Fibroblast of skin of right biceps (primary cell): ENCODE results near the gene MYNN.

Experiments
- DNase-seq: peaks from one replicate; pipeline ENCODE4 v3.0.0-alpha.2; 2013

The MYNN gene

DNA sequence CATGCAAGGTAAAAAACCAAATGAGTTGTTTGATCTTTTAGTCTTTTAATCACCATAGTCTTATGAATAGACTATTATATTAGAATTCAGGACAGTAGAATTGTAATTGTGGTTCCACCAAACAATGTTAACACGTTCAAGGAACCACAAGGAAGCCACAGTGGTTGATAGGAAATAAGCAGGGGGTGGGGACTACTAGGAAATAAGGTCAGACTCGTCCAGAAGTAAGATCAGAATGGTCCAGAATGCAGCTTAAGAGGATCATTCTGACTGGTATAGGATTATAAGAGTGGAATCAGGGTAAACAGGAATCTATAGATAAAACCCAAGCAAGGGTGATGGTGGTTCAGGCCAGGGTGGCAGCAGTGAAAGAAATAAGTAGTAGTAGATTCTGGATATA, 7.5 kb downstream of the MYNN start:
- DNase-seq: no peak

DNA sequence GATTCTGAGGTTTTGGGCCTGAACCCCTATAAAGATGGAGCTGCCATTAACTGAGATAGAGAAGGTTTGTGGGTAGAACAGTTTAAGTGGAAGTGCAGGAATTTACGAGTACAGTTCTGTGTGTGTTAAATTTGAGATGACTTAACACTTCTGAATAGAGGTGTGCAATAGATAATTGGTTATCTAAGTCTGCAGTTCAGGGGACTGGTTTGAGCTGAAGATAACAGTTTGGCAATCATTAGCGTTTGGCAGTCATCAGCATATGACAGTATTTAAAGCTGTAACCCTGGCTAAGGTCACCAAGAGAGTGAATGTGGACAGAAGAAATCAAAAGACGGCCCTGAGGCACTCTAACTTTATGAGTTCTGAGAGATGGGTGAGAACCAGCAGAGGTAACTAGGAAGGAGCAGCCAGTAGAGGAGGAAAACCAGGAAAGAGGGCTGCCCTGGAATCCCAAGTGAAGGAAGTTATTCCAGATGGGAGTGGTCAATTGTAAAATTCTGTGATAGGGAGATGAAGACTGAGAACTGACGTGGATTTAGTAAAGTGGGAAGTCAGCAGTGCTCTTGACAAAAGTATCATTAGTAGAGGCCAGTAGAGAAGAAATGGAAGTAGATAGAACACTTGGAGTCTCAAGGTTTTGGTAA, 8.1 kb downstream of the MYNN start:
- no peak for DNase-seq

DNA sequence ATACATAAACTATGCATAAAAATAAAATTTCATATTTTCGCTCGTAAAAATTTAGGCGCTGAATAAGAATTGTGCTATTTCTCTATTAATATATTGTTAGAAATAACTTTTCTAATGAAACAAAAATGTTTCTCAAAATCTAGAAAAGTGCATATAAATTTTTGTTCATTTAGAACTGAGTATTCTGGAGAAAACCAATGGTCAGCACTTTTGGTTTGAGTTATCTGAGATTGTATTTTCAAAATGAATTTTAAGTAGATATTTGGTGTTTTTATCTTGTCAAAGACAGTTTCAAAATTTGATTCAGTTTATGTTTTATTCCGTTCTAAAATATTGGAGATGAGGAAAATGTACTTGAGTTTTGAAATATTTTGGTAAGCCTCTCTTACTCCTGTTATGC, 13.9 kb downstream of the MYNN start:
- DNase-seq: no peak

DNA sequence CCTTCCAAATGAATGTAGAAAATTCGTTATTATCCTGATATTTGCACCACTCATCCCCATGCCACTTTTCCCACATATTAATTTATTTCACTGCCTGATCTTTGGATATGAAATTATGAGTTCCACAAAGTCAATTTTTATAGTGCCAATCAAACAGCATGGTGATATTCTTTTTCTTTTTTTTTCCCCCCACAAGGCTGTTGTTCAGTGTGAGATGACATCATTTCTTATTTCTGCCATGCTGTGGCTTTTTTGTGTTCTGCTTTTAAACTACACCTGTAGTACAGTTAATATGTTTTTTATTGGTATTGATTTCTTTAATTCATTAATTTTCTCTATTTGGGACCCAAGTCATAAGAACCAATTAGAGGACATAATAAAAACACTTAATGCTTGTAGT, 14.6 kb downstream of the MYNN start:
- DNase-seq: no peak

DNA sequence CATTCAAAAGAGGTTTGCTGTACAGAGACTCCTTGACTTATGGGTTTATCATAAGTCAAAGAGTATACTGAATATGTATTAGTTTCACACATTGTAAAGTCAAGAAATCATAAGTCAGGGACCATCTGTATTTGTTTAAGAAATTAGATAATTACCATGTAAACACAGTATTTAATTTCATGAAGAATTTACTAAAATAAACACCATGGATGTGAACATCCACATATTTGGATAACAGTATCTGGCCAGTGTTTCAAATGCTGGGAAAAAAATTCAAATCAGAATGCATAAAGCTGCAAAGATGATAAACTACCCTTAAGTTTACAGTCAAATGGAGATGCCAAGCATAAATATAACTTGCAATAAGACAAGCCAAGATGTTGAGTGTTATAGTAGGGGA, 17.0 kb downstream of the MYNN start:
- no peak for DNase-seq

DNA sequence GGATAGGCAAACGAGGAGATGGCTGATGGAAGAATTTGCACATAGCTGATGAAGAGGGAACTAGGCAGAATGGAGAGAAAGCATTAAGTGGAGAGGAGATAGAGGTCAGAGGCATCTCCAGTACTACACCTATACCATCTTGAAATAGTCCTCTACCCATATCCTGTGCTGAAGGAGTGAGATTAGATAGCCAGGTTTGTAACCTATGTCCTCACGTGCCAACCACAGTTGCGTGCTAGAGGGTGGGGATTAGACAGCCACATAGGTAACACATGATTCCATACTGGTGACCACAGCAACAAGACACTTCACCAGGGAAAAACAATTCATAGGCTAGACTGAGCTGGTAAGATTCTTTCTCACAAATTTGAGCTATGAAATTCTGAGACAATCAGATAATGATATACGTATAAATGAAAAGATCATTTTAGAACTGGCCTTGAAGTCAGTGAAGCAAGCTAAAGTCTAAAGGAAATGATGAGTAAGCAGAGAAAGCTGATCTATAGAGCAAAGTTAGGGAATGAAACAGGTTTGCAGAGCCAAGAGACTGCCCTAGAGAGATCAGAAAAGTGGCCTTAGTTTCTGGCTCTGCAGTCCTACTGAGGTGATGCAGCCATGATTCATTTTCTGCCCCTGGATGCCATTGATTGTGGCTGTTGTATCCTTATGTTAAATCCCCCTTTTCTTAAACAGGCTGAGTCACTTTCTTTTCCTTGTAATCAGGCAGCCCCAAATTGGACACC, 17.7 kb downstream of the MYNN start:
- peak; percentile 31 for DNase-seq

DNA sequence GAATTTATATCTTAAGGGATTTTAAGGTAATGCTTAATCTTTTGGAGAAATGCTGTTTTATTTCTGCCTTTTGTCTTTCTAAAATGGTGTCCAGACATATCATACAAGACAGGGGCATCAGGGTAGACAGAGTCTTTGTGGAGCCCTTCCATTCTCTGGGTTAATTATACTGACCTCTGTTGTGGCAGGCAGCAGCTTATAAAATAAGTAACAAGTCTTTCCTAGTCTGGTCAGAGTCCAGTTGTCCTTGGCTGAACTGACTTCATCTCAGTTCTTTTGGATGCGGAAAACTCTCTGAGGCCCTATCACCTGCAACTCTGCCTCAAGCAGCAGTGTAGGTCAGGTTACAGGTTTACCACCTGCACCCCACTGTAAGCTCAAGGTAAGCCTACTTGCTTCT, 19.2 kb downstream of the MYNN start:
- no peak for DNase-seq

DNA sequence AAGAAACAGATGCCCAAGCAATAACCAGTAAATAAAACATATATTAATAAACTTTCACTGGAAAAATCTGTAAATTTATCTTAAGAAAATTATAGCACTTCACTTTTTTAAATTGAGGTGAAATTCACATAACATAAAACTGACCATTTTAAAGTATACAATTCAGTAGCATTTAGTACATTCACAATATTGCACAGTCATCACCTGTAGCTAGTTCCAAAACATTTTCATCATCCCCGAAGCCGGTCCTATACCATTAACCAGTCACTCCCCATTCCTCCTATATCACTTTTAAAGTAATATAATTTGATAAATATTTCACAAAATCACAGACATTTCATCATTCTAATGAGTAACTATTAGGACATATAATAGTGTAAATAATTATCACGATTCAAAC, 31.5 kb downstream of the MYNN start:
- no peak for DNase-seq

DNA sequence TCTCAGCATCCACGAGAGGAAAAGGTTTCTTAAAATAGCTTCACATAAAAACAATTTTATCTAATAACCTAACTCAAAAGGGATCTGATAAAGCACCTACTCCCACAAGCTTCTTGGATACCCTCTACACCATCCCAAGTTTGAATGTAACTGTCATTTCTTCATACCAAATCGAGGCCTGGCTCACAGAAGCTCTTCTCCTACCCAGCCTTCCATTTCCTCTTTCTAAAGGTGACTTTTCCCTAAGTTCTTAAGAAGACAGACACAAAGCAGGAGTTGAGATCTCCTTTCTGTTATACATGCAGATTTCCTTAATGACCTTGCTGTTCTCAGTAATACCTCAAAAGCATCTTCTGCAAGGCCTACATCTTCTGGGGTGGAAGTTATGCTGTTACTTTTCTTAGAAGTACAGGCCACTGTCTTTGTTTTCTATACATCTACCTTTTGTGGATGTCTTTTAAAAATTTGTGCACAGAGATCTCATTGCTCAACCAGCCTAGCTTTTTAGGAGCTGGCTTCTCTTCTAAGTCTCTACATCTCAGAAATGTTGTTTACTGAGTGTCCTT, 36.1 kb downstream of the MYNN start:
- DNase-seq: no peak

DNA sequence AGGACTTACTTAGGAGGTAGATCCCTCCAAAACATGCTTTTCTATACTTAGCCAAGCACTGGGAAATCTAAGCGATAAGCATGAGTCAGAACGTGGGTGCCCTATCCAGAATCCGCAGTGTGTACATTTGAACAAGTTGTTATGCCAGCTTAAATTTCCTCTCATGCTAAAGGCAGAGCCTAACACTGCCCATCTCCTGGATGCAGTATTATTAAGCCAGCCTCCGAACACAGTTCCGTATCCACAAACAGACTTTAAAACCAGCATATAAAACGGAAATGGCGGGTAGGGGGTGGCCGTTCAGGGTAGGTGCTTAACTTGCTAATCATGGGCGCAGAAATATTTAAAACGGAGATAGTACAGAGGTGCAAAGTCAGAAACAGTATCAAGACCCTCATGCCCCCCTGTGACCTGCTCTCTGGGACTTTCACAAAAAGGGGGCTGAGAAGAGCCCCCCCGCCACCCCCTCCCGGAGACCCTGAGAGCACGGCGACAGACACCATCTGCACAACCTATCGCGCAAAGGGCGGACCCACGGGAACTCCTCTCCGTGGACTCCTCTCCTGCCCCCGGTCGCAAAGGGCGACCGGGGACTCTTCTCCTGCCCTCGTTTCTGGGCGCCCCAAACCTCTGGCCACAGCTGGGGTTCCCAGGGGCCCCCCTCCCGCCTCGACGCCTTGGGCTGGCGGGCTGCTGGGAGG, 38.6 kb downstream of the MYNN start:
- peak; percentile 76 for DNase-seq

DNA sequence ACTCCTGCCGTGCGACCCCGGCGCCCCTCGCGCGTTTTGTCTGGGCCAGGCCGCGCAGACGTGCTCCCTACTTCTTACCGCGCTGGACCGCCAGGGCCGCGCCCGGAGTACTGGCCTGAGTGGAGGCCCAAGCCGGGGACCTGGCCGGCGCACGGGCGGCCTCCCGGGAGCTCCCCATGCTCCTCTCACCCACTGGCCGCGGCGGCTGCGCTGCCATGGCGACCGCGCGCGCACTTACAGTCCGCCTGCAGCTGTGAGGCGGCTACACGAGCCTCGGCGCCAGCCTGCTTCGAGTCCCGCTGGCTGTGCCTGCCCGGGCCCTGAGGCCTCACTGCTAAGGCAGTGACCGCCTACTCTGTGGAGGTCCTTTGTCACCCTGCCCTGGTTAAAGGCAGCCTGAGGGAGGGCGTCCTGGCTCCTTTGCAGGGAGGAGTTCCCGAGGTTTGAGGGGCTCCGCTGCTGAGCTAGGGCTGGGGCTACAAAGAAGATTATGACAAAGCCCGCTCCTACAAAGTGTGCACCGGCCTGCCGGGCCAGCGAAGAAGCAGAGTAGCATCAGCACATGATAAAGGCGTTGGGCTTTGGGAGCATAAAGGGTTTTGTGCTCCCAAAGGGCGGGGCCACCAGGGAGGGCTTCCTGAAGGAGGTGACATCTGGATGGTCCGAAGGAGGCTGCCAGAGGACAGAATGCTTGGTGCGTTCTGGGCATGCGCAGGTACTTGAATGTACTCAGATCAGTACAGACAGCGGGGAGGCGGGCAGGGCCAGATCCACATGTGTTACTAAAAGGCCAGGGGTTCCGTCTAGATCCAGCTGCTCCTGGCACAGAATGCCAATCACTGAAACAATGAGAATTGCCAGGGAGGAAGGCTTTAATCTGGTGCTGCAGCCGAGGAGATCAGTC, 39.4 kb downstream of the MYNN start, which contains the start of the genes LRRC34 and LRRIQ4:
Gene LRRC34, minus strand, starts transcription at position 573 of the 904 bp plus-strand sequence. Its CDS starts 356 bp downstream, at position 217.
Gene LRRIQ4, plus strand, starts transcription at position 539 of the 904 bp plus-strand sequence. CDS start 9,052 bp downstream, outside the sequence.
- peak; percentile 78 for DNase-seq

DNA sequence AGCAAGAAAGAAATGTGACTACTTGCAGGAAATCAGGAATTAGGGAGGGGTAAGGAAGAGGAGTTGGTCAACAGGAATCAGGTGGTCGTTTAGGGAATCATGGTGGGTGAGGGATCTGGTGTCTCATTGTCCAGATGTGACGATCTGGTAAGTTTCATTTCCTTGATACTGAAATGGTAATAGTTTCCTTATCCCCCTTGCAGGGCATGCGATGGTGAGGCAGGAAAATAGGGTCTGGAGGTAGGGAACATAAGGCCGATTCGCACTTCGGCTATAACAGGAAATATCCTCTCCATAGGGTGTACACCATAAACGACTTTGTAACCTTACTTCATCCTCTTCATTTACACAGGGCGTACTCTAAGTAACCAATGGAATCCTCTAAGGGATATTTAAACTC, 40.1 kb downstream of the MYNN start:
- no peak for DNase-seq

DNA sequence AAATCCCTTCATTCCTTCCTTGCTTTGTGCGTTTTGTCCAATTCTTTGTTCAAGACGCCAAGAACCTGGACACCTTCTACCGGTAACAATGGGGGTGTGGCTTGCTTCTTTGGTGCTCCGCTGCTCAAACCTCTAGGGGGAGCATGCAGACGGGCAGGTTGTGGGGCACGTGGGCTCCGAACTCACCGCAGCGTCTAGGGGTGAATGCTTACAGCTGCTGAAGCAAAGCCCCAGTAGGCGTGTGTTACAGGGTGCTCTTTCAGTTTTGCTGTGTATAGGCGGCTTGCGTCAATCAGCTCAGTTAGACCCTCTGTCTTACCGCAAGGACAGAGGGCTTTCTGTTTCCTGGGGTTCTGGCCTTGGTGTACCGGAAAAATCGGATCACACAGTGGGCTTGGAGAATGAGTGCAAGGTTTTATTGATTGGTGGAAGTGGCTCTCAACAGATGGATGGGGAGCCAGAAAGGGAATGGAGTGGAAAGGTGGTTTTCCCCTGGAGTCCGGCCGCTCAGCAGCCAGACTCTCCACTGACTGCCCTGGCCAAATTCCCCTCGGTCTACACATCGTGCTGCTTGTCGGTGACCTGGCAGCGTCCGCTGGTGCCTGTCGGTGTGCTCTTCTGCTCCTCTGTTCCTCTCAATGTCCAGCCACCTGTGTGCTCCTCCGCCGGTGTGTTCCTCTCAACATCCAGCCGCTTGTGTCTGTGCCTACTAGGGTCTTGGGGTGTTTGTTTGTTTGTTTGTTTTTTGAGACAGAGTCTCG, 40.7 kb downstream of the MYNN start:
- DNase-seq: peak; percentile 16

DNA sequence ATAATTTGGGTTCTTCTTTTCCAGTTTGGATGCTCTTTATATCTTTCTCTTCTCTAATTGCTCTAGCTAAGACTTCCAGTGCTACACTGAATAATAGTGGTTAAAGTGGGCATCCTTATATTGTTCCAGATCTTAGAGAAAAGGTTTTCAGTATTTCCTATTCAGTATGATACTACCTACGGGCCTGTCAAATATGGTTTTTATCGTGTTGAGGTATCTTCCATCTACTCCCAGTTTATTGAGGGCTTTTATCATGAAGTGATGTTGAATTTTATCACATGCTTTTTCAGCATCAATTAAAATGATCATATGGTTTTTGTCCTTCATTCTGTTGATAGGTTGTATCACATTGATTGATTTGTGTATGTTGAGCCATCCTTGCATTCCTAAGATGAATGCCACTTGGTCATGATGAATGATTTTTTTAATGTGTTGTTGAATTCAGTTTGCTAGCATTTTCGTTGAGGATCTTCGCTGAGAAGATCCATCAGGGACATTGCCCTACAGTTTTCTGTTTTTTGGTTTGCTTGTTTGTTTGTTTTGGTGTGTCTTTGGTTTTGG, 42.5 kb downstream of the MYNN start:
- DNase-seq: no peak

DNA sequence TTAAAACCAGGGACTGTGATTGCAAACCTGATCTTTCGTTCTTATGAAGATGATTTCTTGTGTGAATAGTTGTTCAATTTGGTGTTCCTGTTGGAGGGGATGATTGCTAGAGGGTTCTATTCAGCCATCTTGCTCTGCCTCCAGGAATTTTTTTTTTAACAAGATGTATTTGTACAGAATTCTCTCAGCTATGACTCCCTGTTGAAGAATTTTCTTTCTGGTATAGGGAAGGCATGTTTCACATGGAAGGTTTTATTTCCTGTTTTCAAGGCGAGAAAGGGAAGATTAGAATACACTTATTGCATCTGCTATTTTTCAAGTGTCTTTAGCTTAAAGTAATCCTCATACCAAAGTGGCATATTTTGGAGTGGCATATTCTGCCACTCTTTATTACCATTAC, 45.1 kb downstream of the MYNN start:
- peak; percentile 54 for DNase-seq

DNA sequence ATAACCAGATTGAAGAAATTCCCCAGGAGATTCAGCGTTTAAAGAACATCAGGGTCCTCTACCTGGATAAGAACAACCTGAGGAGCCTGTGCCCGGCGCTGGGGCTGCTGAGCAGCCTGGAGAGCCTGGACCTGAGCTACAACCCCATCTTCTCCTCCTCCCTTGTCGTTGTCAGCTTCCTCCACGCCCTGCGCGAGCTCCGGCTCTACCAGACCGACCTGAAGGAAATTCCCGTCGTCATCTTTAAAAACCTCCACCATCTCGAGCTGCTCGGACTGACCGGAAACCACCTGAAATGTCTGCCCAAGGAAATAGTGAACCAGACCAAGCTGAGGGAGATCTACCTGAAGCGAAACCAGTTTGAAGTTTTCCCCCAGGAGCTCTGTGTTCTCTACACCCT, 48.9 kb downstream of the MYNN start:
- no peak for DNase-seq

DNA sequence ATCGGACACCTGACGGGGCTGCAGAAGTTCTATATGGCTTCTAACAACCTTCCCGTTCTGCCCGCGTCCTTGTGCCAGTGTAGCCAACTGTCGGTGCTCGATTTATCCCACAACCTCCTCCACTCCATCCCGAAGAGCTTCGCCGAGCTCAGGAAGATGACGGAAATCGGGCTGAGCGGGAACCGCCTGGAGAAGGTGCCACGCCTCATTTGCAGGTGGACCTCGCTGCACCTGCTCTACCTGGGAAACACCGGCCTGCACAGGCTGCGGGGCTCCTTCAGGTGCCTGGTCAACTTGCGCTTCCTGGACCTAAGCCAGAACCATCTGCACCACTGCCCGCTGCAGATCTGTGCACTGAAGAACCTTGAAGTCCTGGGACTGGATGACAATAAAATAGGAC, 49.3 kb downstream of the MYNN start:
- DNase-seq: no peak

DNA sequence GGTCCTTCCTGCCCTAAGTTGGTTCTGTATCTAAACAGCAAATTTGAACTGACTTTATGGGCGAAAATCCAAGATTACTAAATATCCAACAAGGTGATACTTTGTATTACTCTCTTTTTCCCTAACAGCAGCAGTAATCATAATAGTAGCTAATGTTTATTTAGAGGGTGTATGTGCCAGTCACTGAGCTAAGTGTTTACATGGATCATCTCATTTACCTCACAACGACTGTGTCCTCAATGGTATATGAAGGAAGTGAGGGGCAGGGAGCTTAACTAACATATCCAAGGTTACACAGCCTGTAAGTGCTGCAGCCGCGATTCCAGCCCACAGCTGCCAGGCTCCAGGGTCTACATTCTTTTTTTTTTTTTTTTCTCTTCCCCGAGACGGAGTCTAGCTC, 49.8 kb downstream of the MYNN start:
- no peak for DNase-seq

DNA sequence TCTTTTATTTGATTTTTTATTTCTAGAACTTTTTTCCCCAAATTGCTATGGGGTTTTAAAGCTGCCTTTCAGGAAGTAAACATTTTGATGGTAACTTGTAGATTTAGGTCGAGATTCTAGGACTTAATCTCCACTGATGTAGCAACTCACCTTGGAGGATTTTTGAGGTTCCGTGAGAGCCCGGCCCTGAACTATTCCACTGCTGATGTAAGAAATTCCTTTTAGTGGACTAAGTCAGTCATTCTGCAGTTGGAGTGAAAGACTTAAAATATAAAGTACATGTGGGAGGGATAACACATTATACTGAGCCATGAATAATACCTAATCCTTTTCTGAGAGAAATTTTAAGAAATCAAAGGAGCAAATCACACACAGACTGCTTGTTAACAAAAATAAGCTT, 52.1 kb downstream of the MYNN start:
- no peak for DNase-seq

DNA sequence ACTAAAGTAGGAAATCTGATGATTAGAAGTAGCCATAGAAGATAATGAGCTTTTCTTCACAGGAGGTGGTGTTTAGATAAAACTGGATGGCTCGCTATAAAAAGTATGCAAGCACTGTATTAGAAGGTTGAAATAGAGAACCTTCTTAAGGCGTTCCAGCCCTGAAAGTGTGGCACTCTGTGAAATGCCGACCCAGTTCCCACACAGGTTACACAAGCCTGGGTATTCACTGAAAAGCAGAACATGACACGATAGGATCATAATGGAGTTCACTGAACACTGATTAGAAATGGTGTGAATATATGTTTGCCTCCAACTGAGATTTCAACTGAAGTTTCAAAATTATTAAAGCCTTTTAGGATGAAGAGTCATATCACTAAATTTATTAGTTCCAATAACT, 54.5 kb downstream of the MYNN start:
- no peak for DNase-seq

DNA sequence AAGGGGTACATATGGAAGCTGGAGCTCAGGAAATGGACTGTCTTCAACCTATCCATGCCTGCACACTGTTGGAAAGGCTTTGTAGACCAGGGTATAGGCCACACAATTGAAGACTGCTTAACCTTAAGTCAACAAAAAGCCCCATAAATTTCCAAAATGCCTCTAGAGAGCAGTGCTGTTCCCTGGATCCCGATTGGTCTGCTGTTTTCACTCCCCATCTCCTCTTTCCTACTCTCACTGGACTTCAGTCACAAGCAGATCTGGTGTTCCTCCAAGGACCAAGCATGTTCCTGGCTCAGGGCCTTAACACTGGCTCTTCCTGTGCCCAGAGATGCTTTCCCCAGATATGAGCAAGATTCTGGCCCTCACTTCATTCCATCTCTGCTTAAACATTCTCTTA, 62.3 kb downstream of the MYNN start:
- DNase-seq: no peak
